ENCODE data around the gene CLNK.

The CLNK gene

GRCh38 chr4:10495651-10496050, 188.9 kb downstream of the CLNK start:
- DNase-seq = no peak

GRCh38 chr4:10492464-10492863, 192.1 kb downstream of the CLNK start:
- DNase-seq = no peak

GRCh38 chr4:10491401-10491800, 193.2 kb downstream of the CLNK start:
- DNase-seq = no peak

GRCh38 chr4:10490996-10491395, 193.6 kb downstream of the CLNK start:
- no peak for DNase-seq

GRCh38 chr4:10482913-10483312, 201.7 kb downstream of the CLNK start:
- DNase-seq = no peak

GRCh38 chr4:10480616-10481015, 204.0 kb downstream of the CLNK start:
- DNase-seq = no peak

GRCh38 chr4:10478621-10479020, 205.9 kb downstream of the CLNK start:
- no peak for DNase-seq

GRCh38 chr4:10470505-10470904, 214.1 kb downstream of the CLNK start:
- no peak for DNase-seq

GRCh38 chr4:10466161-10466560, 218.4 kb downstream of the CLNK start:
- DNase-seq = no peak

GRCh38 chr4:10462876-10463275, 221.7 kb downstream of the CLNK start:
- no peak for DNase-seq

GRCh38 chr4:10461850-10462400, 222.6 kb downstream of the CLNK start:
- DNase-seq = no peak

- peak; percentile 77 for DNase-seq
These were observed 223.3 kb downstream of the CLNK start for GRCh38 chr4:10461091-10461849.

GRCh38 chr4:10460313-10461047, 224.1 kb downstream of the CLNK start:
- no peak for DNase-seq

GRCh38 chr4:10459305-10459704, 225.3 kb downstream of the CLNK start:
- no peak for DNase-seq

- no peak for DNase-seq
These were observed 226.4 kb downstream of the CLNK start for GRCh38 chr4:10458177-10458576.

GRCh38 chr4:10457255-10457801, 227.2 kb downstream of the CLNK start, which contains the start of gene ZNF518B:
TSS of gene ZNF518B (minus strand) at chr4:10457426. CDS start at chr4:10446328, 11,098 bp downstream.
- DNase-seq = peak; percentile 80

- peak; percentile 60 for DNase-seq
These were observed 227.8 kb downstream of the CLNK start for GRCh38 chr4:10456595-10457254.

GRCh38 chr4:10456260-10456594, 228.3 kb downstream of the CLNK start:
- no peak for DNase-seq

GRCh38 chr4:10455133-10455532, 229.4 kb downstream of the CLNK start:
- no peak for DNase-seq

GRCh38 chr4:10454726-10455125, 229.8 kb downstream of the CLNK start:
- no peak for DNase-seq

GRCh38 chr4:10454121-10454520, 230.4 kb downstream of the CLNK start:
- DNase-seq = no peak

GRCh38 chr4:10448991-10449390, 235.6 kb downstream of the CLNK start:
- DNase-seq = no peak

GRCh38 chr4:10442976-10443375, 241.6 kb downstream of the CLNK start:
- DNase-seq = no peak

Measured in stimulated activated CD4-positive, alpha-beta T cell treated with anti-CD3 and anti-CD28 coated beads, Interleukin-4, amount 100 ng/mL, for 1 hour (primary cell).